Endothelial cell of umbilical vein (primary cell): ENCODE data around the gene MAP4K3. TPM values are rescaled to one million over a fixed set of nuclear protein-coding genes. Genes with fewer than 3 reads are reported as not detected.

Experiments
- BruUV-seq: library from RNA; stranded (reverse); fragments of 400-500 nt; replicated peaks from 2 replicates; lab custom pipeline; 2021; lab: Mats Ljungman, UMichigan
- CTCF ChIA-PET: fragments of 300-600, 350-600 bp; sonication (Branson Sonifier 250); formaldehyde crosslinking; loops from one replicate; lab custom pipeline; 2021; ENCODE audit warnings: antibody characterized with exemption, inconsistent platforms; lab: Charles Lee
- POLR2A ChIA-PET: fragments of 300-600, 350-600 bp; sonication (Branson Sonifier 250); formaldehyde crosslinking; loops from one replicate; lab custom pipeline; 2021; ENCODE audit warnings: antibody characterized with exemption, inconsistent platforms; lab: Charles Lee
- DNase-seq: peaks from one replicate; pipeline ENCODE4 v3.0.0-alpha.2; 2011; ENCODE audit warnings: low read depth, low spot score
- FAIRE-seq: peaks from 2 replicates; lab custom pipeline; 2011; peaks lifted over from hg19 to GRCh38; lab: Jason Lieb, UNC
- H2AFZ ChIP-seq: 2 replicates; pipeline ENCODE4 v1.6.0; 2012; ENCODE audit warnings: low read depth, low read length, control low read depth, inconsistent platforms
- H3K27ac ChIP-seq: 2 replicates; pipeline ENCODE4 v1.5.1; 2011; ENCODE audit warnings: low read depth, mild to moderate bottlenecking, control low read depth, low read length, moderate library complexity; ENCODE audit not compliant: insufficient read depth
- H3K27me3 ChIP-seq, 2 experiments: 2 replicates each; pipeline versions ENCODE4 v1.6.0 to v1.6.1; 2011; ENCODE audit warnings: low read length in 2 of 2, mixed read lengths in 1 of 2; ENCODE audit not compliant: control insufficient read depth in 2 of 2, insufficient read depth in 2 of 2
- H3K36me3 ChIP-seq, 2 experiments: 2 replicates in 1 of 2; 3 replicates in 1 of 2; pipeline ENCODE4 v1.5.1; 2011; ENCODE audit warnings: low read length in 2 of 2, mild to moderate bottlenecking in 1 of 2, moderate library complexity in 1 of 2; ENCODE audit not compliant: control insufficient read depth in 2 of 2, insufficient read depth in 2 of 2; ENCODE audit errors: extremely low read depth in 1 of 2
- H3K4me1 ChIP-seq: 3 replicates; pipeline ENCODE4 v1.5.1; 2011; ENCODE audit warnings: mild to moderate bottlenecking, low read length; ENCODE audit not compliant: control insufficient read depth, insufficient read depth; ENCODE audit errors: extremely low read depth
- H3K4me2 ChIP-seq: 2 replicates; pipeline ENCODE4 v1.6.1; 2011; ENCODE audit warnings: low read length, control low read depth, mixed read lengths; ENCODE audit not compliant: insufficient read depth
- H3K4me3 ChIP-seq, 3 experiments: fragments of 200-600 bp in 1 of 3; sonication (generic), shearing (Covaris generic) in 1 of 3; replicated peaks in 1 of 3; 2 replicates each; pipeline ENCODE4 v1.5.1; 2011 to 2016; ENCODE audit warnings: control low read depth in 3 of 3, low read length in 3 of 3, mild to moderate bottlenecking in 2 of 3, inconsistent platforms in 1 of 3, low read depth in 1 of 3, moderate library complexity in 1 of 3; ENCODE audit not compliant: insufficient read depth in 1 of 3
- H3K79me2 ChIP-seq: 2 replicates; pipeline ENCODE4 v1.6.0; 2012; ENCODE audit warnings: low read length, inconsistent platforms; ENCODE audit not compliant: control insufficient read depth, insufficient read depth
- H3K9ac ChIP-seq: replicated peaks from 2 replicates; pipeline ENCODE3; 2011; ENCODE audit warnings: low read length, control low read depth; ENCODE audit not compliant: insufficient read depth; ENCODE audit errors: extremely low read depth
- H3K9me1 ChIP-seq: replicated peaks from 3 replicates; pipeline ENCODE4 v1.6.0; 2011; ENCODE audit warnings: mild to moderate bottlenecking, low read length; ENCODE audit not compliant: control insufficient read depth, insufficient read depth; ENCODE audit errors: extremely low read depth
- H3K9me3 ChIP-seq: replicated peaks from 2 replicates; pipeline ENCODE4 v1.5.1; 2012; ENCODE audit warnings: low read length, inconsistent platforms; ENCODE audit not compliant: control insufficient read depth, insufficient read depth
- H4K20me1 ChIP-seq: replicated peaks from 2 replicates; pipeline ENCODE3; 2011; ENCODE audit warnings: mild to moderate bottlenecking, low read length; ENCODE audit not compliant: control insufficient read depth, insufficient read depth; ENCODE audit errors: extremely low read depth
- CTCF ChIP-seq, 2 donors: IDR thresholded peaks; 1 replicate in 1 of 2; 2 replicates in 1 of 2; pipeline ENCODE4 v1.5.1; 2011; ENCODE audit warnings: low read length in 2 of 2, mild to moderate bottlenecking in 2 of 2, moderate library complexity in 2 of 2, control low read depth in 1 of 2, inconsistent platforms in 1 of 2, low read depth in 1 of 2; ENCODE audit not compliant: insufficient read depth in 1 of 2; ENCODE audit errors: extremely low read depth in 1 of 2
- EZH2 ChIP-seq: IDR thresholded peaks from 2 replicates; pipeline ENCODE4 v1.6.1; 2012; ENCODE audit warnings: borderline replicate concordance, low read depth, mild to moderate bottlenecking, moderate library complexity, low read length, inconsistent platforms; ENCODE audit not compliant: severe bottlenecking
- FOS ChIP-seq: IDR thresholded peaks from 2 replicates; pipeline ENCODE4 v1.6.1; 2011; ENCODE audit warnings: mild to moderate bottlenecking, low read length, moderate library complexity, borderline replicate concordance; ENCODE audit not compliant: insufficient read depth
- GATA2 ChIP-seq: IDR thresholded peaks from 2 replicates; pipeline ENCODE4 v1.7.0; 2011; ENCODE audit warnings: low read depth, mild to moderate bottlenecking, moderate library complexity, mixed read lengths, low read length; ENCODE audit not compliant: insufficient read length, insufficient read depth
- JUN ChIP-seq: IDR thresholded peaks from 2 replicates; pipeline ENCODE4 v1.6.1; 2011; ENCODE audit warnings: borderline replicate concordance, low read depth; ENCODE audit not compliant: insufficient read length, insufficient read depth
- MYC ChIP-seq: IDR thresholded peaks from one replicate; pipeline ENCODE4 v1.6.1; 2011; ENCODE audit warnings: mild to moderate bottlenecking, low read depth, low read length
- POLR2A ChIP-seq: IDR thresholded peaks from 2 replicates; pipeline ENCODE4 v1.6.1; 2012; ENCODE audit warnings: low read depth, mild to moderate bottlenecking, control low read depth, low read length
- POLR2AphosphoS5 ChIP-seq: IDR thresholded peaks from 2 replicates; pipeline ENCODE4 v1.6.1; 2012; ENCODE audit warnings: low read depth, mild to moderate bottlenecking, control low read depth, low read length, moderate library complexity; ENCODE audit not compliant: insufficient read depth
- dilution Hi-C: fragments of 300-500 bp; cut with MboI; formaldehyde crosslinking; loops from one replicate; pipeline ENCODE4 v1.15.0; 2019; ENCODE audit warnings: low sequenced_read_pairs; ENCODE audit not compliant: extremely low pct_ligation_motif_present
- intact Hi-C: fragments of 100-400 bp; cut with micrococcal nuclease; formaldehyde crosslinking; loops from one replicate; pipeline ENCODE4 v1.10.0; 2022
- polyA plus RNA-seq, 4 experiments: library from polyadenylated mRNA; depleted of rRNA in 3 of 4; stranded (reverse) in 3 of 4; unstranded in 1 of 4; fragments of >200 nt; gene quantifications; 2 replicates each; pipeline versions ENCODE4 v1.2.1 to v1.2.3, GENCODE V29; 2011 to 2012; ENCODE audit warnings: missing spikeins in 1 of 4
- total RNA-seq: library from RNA; stranded (reverse); gene quantifications from 2 replicates; pipeline ENCODE4 v1.2.3, GENCODE V29; 2021
- TF ChIP-seq, protein P1 (sequence below): IDR thresholded peaks from 2 replicates; pipeline ENCODE4 v1.6.1; 2011; ENCODE audit not compliant: insufficient read depth, insufficient read length

The MAP4K3 gene
- total and polyA plus RNA-seq, 2 donors (not counting 3 experiments of a cell fraction or from before 2014, with no cell fraction given), result 8.0 to 45.9 TPM

DNA sequence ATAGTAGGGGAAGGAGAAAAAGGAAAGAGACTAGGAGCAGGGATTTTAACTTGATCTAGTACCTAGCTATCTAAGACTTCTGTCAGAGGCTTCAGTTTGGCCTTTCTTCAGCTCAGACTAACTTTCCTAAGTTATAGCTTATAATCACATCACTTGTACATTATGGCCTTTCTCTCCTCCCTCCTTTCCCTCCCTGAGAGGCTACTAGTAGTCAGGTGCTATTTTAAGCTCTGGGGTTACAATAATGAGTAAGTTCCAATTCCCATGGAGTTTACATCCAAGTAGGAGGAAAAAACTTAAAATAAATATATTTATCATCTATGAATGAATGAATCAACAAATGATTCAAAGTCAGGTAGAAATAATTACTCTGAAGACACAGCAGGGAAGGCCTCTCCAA lies 102.6 kb downstream of the MAP4K3 start:
- BruUV-seq, result no TSS peak
- ChIA-PET CTCF (interaction anchor here (1.0 kb wide), 1 partner anchor 396 kb away, joined by 4 read pairs; no protein-coding TSS in a partner anchor), POLR2A (no interaction called here)

More for the DNA sequence above, 102.6 kb downstream of the MAP4K3 start:
- Histone ChIP-seq H3K27me3 (no peaks in the 10 kb centered on the region), H3K4me1 (no peaks in the 10 kb centered on the region), H3K36me3 (no peaks in the 10 kb centered on the region), H3K9ac (no peak overlapping the region), H3K4me3 (no peak overlapping the region), H3K79me2 (no peaks in the 10 kb centered on the region), H2AFZ (no peak overlapping the region), H3K27ac (no peak overlapping the region), H4K20me1 (no peaks in the 10 kb centered on the region), H3K4me2 (no peak overlapping the region), H3K9me1 (no peaks in the 10 kb centered on the region), H3K9me3 (no peaks in the 10 kb centered on the region)
- DNase-seq, result no peak
- FAIRE-seq, result no peak
- dilution Hi-C loops (no loop called here), intact Hi-C loops (no loop called here)
- TF ChIP-seq MYC (no peak), POLR2AphosphoS5 (no peak), CTCF (IDR thresholded peaks at IDR 0.05; ENCODE audit: extremely low read depth in 1 of 2, insufficient read depth in 1 of 2, low read depth in 1 of 2, low read length in 2 of 2) (no peak), JUN (no peak), POLR2A (no peak), FOS (no peak), EZH2 (no peak), GATA2 (no peak)
- TF ChIP-seq, protein P1, sequence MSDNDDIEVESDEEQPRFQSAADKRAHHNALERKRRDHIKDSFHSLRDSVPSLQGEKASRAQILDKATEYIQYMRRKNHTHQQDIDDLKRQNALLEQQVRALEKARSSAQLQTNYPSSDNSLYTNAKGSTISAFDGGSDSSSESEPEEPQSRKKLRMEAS, result no peak
